HG02610 (cell line): Measurements from ENCODE around the gene RAD50.

Source experiments
- ATAC-seq: cut with Tn5 transposase; IDR thresholded peaks from one replicate; pipeline ENCODE4 v1.9.1; 2021; ENCODE audit warnings: mild to moderate bottlenecking, moderate library complexity; ENCODE audit not compliant: unreplicated experiment

The RAD50 gene

DNA sequence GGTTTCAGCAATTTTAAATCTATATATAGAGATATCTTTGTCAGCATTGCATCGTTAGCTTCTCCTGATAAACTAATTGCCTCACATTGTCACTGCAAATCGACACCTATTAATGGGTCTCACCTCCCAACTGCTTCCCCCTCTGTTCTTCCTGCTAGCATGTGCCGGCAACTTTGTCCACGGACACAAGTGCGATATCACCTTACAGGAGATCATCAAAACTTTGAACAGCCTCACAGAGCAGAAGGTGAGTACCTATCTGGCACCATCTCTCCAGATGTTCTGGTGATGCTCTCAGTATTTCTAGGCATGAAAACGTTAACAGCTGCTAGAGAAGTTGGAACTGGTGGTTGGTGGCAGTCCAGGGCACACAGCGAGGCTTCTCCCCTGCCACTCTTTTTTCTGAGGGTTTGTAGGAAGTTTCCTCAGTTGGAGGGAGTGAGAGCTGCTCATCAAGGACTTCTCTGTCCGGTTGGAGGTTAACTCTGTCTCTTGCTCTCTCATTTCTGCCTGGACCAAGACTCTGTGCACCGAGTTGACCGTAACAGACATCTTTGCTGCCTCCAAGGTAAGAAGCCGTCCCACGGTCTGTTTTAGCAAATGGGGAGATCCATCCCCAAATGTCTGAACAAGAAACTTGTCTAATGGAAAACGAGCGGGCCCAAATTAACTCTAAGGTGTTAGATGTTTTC is 117.3 kb downstream of the RAD50 start, which contains the start of gene IL4:
Gene IL4, plus strand, starts transcription at position 51 of the 692 bp plus-strand sequence. Its CDS starts 62 bp downstream, at position 113.
- peak; percentile 1 for ATAC-seq

DNA sequence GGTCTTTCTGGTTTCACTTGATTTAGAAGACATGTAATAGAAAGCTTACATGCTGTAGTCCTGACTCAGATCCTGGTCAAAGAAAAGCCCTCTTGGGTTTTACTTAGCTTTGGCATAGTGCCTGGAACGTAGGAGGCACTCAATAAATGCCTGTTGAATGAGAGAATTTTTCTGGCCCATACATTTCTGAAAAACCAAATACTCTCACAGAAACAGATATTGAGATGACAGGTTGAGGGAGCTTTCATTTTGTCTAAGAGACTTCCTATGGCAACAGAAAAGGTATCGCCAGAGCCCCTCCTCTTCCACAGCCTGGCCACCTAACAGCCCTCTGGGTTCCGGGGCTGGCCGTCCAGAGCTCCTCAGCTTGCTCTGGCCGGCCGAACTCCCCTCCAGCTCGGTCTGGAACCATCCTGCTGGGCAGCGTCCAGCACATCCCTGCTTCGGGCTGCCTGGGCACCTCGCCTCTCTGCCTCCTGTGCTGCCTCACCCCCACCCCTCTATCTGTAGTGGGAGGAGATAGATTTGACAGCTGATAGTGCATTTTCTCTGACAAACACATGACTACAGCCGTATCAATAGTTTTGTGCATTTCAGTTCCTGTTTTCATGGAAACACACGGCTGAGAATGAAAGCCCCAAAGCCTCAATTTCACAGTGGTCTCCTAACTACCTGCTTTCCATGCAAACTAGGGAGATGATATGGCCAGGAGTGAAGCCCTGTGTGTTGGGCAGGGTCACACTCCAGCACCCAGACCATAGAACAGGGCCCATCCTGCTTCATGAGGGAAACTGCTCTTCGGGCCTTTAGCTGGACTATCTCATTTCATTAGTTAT is 118.1 kb downstream of the RAD50 start:
- ATAC-seq, result peak; percentile 79

DNA sequence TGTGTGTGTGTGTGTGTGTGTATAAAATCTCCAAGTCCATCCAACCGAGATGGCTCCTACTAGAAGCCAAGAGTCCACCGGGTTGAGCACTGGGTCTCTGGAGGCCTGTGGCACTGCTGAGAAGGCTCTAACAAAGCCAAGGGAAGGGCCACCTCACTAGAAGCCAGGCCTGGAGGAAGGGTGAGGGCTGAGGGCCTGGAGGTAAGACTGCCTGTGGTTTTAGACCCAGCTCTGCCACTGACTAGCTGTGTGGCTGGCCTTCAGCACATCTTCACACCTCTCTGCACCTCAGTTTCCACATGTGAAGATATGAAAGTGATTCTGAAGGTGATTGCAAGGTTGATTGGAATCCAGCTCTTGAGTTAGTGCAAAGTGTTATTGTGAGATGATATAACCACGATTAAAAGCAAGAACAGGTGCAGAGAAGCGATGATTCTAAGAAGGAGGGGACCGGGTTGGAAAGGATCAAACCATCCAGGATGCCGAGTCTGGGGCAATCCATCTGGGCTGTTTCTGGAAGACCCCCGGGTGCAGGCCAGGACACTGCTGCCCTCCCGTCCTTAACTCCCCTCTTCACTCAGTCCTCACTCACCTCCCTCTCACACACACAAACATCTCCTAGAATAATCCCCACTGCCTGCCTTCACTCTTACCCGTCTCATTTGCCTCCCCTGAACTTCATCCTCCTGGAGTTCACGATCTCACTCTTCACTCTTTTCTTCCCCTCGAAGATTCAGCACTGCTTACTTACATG is 119.3 kb downstream of the RAD50 start:
- ATAC-seq, result no peak

DNA sequence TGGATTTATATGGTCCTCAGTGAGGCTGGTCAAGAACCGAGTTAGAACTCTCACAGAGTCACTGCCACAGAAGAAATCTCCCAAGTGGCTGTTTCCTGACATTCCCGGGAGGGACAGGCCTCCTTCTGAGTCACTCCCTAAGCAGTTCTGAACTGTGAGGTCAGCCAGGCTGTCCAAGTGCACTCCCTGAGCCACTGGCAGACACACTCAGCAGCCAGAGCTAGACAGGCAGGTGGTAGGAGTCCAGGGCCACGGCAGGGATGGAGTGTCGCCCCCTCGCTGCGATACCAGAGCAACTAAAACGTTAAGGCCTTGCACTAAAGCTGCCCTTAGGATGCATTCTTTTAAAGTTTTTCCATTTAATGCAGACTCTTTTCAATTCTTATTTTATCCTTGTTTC is 120.4 kb downstream of the RAD50 start:
- no peak for ATAC-seq

DNA sequence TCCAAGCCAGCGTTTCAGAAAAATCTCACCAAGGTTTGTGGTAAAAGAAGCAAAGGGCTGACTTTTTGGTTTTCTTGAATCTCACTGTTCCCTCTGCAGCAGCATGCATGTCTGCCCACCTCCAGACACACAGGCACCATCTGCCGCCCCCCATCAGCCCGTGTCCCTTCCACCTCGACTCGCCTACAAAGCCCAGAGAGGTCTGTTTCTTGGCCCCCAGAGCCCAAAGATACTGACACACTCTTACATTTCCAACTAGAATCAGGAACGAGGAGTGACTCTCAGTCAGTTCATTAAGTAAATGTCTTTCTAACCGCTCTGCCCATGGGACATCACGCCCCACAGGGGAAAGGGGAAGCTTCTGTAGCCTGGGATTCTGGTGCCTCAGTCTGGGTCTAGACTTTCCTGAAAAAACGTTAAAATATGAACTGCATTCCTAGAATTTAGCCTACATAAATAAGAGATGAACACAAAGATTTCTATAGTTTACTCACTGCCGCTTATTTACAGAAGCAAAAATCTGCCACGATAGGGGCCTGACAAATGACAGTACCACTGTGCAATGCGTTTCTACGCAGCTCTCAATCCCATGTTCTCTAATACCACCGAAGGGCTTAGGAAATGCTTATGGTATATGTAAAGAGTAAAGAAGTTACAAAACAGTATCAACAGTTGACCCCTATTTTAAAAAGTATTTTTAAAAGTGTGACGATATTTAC is 121.1 kb downstream of the RAD50 start:
- no peak for ATAC-seq

DNA sequence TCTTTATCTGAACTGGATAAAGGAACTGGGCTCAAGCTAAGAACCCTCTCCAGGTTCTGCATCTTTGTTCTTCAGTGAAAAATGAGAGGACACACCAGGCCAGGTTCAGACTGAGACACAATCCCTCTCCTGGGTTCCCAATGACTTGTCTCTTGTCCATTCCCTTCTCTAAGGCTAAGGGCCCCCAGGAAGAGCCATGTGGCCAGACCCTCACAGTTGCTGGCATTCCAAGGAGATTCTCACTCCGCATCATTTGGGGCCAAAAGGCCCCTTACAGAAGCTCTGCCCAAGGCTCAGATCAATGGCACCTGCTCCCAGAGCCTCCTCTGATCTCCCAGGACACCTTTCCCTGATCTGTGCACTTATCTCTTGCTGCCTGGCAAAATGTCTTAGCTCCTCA is 122.0 kb downstream of the RAD50 start:
- no peak for ATAC-seq

DNA sequence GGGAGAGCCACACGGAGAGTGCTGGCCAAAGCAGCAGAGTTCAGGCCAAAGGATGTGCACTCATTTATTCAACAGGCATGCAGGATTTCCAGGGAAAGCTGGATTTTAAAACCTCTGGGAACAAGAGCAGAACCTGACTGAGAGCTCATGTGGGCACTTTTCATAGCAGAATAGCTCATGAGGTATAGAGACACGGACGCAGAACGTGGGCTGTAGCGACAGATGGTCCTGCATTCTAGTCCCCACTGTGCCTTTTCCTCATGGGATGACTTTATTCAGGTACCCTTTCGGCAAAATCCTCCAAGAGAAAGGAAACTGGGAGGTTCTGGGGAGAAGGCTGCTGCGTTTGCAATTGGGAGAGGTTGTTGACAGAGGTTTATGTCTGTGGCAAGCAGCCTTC is 122.4 kb downstream of the RAD50 start:
- ATAC-seq, result no peak

DNA sequence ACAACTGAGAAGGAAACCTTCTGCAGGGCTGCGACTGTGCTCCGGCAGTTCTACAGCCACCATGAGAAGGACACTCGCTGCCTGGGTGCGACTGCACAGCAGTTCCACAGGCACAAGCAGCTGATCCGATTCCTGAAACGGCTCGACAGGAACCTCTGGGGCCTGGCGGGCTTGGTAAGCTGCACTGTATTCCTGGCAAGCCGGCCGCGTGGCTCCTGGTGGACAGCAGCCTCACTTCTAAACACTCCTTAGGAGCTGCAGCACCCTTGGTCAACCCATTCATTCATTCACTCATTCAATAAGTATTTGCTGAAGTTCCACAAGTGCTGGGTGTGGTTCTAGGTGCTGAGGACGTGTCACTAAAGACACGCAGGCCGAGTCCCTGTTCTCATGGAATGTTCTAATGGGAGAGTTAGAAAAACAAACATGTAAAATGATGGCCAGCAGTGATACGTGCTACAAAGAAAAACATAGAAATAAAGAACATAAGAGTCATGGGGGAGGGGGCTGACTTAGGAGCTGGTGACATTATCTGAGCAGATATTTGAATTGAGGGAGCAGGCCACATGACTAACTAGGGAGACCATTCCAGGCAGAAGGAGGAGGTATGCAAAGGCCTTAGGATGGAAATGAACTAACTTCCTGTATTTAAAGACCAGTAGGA is 123.1 kb downstream of the RAD50 start:
- no peak for ATAC-seq

DNA sequence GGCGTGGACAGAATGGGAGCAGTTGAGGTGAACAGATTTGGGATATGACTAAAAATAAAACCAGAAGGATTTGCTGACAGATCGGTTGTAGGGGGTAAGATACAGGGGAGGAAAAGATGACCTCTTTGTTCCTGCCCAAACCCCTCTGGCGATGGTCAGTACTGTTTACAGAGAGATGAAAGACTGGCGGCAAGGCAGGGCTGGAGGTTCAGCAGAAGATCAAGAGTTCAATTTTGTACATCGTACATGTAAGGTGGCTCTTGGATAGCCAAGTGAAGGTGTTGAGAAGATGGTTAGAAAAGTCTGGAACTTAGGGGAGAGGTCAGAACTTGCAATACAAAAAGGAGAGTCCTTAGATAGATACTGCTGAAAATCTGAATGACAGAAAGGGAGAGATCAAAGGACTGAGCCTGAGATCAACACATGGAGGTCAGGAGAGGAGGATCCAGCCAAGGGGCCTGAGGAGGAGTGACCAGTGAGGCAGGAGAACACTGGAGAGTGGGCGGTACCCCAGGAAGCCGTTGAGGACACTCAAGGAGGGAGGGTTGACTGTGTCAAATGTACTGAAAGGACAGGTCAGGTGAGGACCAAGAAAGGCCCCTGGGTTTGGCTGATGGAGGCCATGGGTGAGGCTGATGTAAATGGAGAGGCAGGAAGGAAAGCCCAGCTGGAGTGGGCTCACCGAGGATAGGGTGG is 124.2 kb downstream of the RAD50 start:
- no peak for ATAC-seq

DNA sequence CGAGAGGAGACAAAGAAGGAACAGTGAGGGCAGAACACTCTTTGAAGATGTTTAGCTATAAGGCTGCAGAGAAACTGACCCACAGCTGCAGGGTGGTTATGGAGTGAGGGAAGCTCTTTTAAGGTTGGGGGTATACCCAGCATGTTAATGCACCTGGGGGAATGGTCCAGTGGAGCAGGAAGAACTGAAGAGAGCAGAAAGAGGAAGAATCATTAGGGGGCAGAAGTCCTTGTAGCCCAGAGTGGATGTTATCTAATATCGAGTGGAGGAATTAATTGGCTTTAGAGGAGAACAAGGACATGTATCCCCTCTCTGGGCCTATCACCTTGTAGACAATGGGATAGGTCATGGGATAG is 124.7 kb downstream of the RAD50 start:
- no peak for ATAC-seq

DNA sequence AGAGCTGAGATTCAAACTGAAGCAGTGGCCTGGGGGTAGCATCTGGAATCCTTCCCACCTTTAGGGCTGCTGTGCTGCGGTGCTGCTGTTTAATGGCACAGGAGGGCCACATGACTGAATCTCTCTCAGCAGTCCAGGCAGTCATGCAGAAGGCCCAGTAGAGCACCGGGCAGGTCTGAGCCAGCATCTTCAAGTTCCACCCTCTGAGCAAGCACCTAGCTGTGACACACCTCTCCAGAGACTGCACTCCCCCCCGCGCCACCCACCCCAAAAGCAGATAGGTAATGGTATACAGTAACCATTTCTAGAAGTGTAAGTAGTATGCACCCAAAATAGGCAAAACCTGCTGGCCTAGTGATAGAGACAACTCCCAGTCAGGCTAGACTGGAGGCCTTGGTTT is 125.2 kb downstream of the RAD50 start:
- ATAC-seq, result no peak

DNA sequence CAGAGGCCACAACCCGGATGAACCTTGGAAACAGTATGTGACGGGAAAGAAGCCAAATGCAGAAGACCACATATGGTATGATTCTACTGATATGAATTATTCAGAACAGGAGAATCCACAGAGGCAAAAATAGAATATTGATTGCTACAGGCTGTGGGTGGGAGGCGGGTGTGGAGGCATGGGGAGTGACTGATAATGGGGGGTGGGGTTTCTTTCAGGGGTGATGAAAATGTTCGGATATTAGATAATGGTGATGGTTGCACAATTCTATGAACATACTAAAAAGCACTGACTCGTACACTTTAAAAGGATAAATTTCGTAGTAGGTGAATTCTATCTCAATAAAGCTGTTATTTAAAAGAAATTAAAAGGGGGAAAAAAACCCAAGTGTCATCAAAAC is 127.7 kb downstream of the RAD50 start:
- no peak for ATAC-seq

DNA sequence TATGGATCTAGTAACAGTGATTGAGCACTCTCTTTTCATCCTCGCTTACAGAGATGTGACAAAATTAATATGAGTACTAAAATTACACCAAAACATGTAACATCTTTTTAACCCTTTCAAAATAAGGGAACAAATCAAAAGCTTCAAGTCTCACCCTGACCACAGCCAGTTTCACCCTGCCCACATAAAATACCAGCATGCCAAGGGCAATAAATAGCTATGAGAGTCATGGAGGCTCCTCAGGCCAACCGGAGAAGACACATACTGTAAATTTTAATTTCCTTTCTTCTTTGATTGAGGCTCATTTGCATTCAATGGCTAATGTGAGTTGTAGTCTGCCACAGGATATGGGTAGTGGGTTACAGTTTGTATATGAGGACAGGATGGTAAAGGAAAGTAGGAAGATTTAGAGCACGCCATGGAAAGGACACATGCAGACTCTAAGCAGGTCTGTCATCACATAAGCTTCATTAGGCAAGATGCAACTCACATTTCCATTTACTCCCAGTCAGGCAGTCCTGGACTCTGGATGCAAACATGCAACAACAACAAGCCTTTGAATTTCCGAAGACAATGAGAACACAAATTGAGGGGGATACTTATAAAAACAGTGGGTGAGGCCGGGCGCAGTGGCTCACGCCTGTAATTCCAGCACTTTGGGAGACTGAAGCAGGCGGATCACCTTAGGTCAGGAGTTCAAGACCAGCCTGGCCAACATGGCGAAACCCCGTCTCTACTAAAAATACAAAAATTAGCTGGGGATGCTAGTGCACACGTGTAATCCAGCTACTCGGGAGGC is 128.3 kb downstream of the RAD50 start:
- ATAC-seq, result no peak

DNA sequence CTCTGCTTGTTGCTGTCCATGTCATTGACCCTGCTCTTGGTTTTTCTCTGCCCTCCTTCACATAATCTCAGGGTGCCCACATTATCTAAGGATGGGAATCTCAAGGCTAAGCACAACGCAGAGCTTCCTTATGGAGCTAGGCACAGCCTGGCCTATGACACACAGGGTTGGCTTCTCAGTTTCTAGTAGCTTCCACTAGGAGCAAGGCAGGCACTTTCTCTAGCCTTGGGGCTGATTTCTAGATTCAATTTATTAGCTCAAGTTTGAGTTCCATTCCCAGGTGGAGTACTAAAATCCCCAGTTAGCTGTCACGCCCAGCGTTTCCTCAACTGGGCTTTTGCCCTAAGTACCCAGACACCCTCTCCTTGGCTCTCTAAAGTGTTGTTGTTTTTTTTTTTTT is 129.4 kb downstream of the RAD50 start:
- ATAC-seq, result no peak

DNA sequence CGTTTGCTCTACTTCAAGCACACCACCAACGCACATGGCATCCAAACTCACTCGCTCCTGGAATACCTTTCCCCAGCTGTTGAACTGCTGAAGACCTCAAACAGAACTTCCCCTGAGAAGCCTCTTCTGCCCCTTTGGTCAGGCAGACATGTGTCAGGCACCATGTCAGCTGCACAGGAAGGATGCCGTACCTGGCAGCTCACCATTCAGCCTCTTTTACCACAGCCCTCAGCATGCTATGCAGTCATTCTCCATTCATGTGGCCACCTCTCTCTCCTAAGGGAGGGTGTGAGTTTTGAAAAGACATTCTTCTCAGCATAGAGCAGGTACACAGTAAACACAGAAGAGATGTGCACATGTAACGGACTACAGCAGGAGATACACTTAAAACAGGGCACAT is 131.2 kb downstream of the RAD50 start:
- ATAC-seq, result no peak

DNA sequence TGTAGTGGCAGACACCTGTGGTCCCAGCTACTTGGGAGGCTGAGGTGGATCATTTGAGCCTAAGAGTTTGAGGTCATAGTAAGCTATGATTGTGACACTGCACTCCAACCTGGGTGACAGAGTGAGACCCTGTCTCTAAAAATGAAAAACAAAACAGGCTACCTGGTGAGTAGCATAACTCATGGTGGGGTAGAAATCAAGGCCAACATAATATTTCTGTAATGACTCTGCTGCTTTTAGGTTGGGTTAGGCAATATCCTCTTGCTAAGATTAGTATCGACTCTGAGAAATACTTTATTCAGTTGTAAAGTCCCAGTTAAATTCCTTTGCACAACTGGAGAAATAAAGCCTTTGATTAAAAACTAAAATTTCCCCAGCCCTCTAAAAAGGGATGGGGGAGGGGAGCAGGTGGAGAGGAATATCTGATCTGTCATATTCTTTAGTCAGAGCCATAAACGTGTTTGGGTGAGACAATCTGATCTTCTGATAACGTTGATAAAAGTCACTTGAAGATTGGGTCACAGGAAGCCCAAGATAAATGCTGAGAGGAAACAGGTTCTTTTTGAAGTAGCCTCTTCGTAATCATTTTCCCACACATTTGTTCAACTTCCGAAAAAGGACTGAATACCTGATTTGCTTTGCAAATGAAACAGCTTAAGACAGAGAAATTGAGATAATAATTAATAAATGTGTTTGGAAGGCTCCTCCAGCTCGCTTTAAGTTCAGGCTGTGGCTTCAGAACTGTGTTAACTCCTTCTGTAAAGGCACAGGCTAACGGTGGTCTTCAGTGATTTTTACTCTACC is 132.0 kb downstream of the RAD50 start:
- ATAC-seq, result no peak

DNA sequence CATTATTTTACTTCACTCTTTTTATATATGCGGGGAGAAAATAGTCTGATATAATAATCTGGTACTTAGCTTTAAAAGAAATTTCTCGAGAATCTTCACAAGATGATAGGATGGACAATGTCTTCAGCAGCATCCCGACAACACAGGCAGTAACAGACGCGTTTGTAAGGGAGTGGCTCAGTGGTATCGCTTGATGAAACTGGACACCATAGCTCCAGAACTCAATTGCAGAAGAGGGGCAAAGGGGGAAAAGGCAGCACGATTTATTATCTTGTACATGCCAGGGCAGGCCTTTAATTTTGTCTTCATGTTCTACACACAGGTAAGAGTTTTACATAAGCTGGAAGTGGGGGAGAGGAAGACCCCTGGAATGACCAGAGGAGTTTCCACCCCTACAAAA is 132.7 kb downstream of the RAD50 start:
- no peak for ATAC-seq

DNA sequence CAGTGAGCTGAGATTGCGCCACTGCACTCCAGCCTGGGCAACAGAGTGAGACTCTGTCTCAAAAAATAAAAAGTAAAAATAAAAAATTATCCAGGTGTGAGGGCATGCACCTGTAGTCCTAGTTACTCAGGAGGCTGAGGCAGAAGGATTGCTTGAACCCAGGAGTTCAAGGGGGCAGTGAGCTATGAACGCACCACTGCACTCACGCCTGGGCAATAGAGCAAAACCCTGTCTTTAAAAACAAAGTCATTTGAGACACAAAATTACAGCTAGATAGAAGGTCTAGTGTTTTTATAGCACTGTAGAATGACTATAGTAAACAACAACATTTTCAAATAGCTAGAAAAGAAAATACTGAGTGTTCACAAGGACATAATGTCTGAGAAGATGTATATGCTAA is 133.4 kb downstream of the RAD50 start:
- ATAC-seq, result no peak
